Keratinocyte (primary cell): ENCODE data around the gene KRI1.

Experiments
- CTCF ChIP-seq, 3 experiments: IDR thresholded peaks in 1 of 3; conservative IDR thresholded peaks in 1 of 3; optimal IDR thresholded peaks in 1 of 3; 2 replicates in 2 of 3; 3 replicates in 1 of 3; pipeline versions ENCODE3 to v1.5.1; 2011; ENCODE audit warnings: low read length in 3 of 3, mild to moderate bottlenecking in 3 of 3, moderate library complexity in 2 of 3, control low read depth in 1 of 3, inconsistent platforms in 1 of 3; ENCODE audit not compliant: insufficient read depth in 2 of 3; ENCODE audit errors: extremely low read depth in 1 of 3
- EZH2 ChIP-seq: IDR thresholded peaks from one replicate; pipeline ENCODE4 v1.6.1; 2012; ENCODE audit warnings: inconsistent platforms, mild to moderate bottlenecking, low read length, moderate library complexity

GRCh38 chr19:10508707-10509106, 57.1 kb downstream of the KRI1 start:
- no peak for TF ChIP-seq CTCF (optimal IDR thresholded peaks at IDR 0.05 in 1 of 3, IDR thresholded peaks at IDR 0.05 in 1 of 3, conservative IDR thresholded peaks at IDR 0.05 in 1 of 3; ENCODE audit: extremely low read depth in 1 of 3, insufficient read depth in 2 of 3, low read length in 3 of 3)
- TF ChIP-seq EZH2: no peak
